Gastrocnemius medialis (tissue), 4 donors: ENCODE results near the gene NGFR. TPM values are rescaled to one million over a fixed set of nuclear protein-coding genes. Genes with fewer than 3 reads are reported as not detected.

Experiments
- ATAC-seq, 2 donors: fragments of 150-250 bp; one replicate each; pipeline ENCODE4 v1.9.1; 2016
- DNase-seq, 2 donors: peaks; one replicate each; pipeline ENCODE4 v3.0.0-alpha.2; 2019
- H3K27ac ChIP-seq, 4 donors: fragments of 200-600 bp; sonication (generic); 1 replicate in 1 of 4; 2 replicates in 3 of 4; pipeline ENCODE4 v1.5.1; 2016 to 2018; ENCODE audit warnings: mild to moderate bottlenecking in 2 of 4, moderate library complexity in 1 of 4
- H3K27me3 ChIP-seq, 3 donors: fragments of 200-600 bp; sonication (generic) in 2 of 3; 1 replicate in 1 of 3; 2 replicates in 2 of 3; pipeline versions ENCODE4 v1.5.1 to v1.6.0; 2016 to 2019; ENCODE audit warnings: mild to moderate bottlenecking in 1 of 3, moderate library complexity in 1 of 3
- H3K36me3 ChIP-seq, 2 donors: fragments of 200-600 bp; sonication (generic) in 1 of 2; one replicate each; pipeline ENCODE4 v1.5.1; 2017 to 2018
- H3K4me1 ChIP-seq, 2 donors: fragments of 200-600 bp; sonication (generic) in 1 of 2; one replicate each; pipeline ENCODE4 v1.5.1; 2016 to 2017; ENCODE audit warnings: mild to moderate bottlenecking in 2 of 2
- H3K4me3 ChIP-seq, 4 donors: fragments of 200-600 bp; sonication (generic) in 3 of 4; 1 replicate in 1 of 4; 2 replicates in 3 of 4; pipeline ENCODE4 v1.5.1; 2016 to 2019; ENCODE audit warnings: mild to moderate bottlenecking in 2 of 4
- H3K9me3 ChIP-seq, 3 donors: fragments of 200-600 bp; sonication (generic) in 2 of 3; 1 replicate in 1 of 3; 2 replicates in 2 of 3; pipeline ENCODE4 v1.5.1; 2016 to 2019
- POLR2A ChIP-seq, 2 donors: fragments of 450-650 bp; IDR thresholded peaks; one replicate each; pipeline ENCODE4 v1.6.1; 2017; ENCODE audit warnings: antibody characterized with exemption in 2 of 2, mild to moderate bottlenecking in 2 of 2, moderate library complexity in 2 of 2
- in situ Hi-C, 4 donors: fragments of 200-750 bp; cut with MboI; loops; one replicate each; pipeline versions ENCODE4 v1.15.0 to v1.8.0; 2017; ENCODE audit warnings: low sequenced_read_pairs in 4 of 4
- intact Hi-C: fragments of 100-400 bp; cut with DNase I; formaldehyde crosslinking; loops from one replicate; pipeline ENCODE4 v1.15.1; 2023; ENCODE audit warnings: low total_unique reads
- total RNA-seq, 4 donors: library from RNA; depleted of rRNA; stranded (reverse); fragments of >200 nt; gene quantifications; one replicate each; pipeline versions ENCODE4 v1.1.0 to v1.2.3, GENCODE V29; 2016
- TF ChIP-seq, protein P1 (sequence below), 5 experiments: fragments of 450-650 bp in 3 of 5; fragments of 200-600 bp in 2 of 5; sonication (generic) in 2 of 5; IDR thresholded peaks in 4 of 5; conservative IDR thresholded peaks in 1 of 5; 1 replicate in 4 of 5; 2 replicates in 1 of 5; pipeline ENCODE4 v1.5.1; 2016 to 2019; ENCODE audit warnings: antibody characterized with exemption in 5 of 5, mild to moderate bottlenecking in 3 of 5, moderate library complexity in 3 of 5

Gene NGFR
- total RNA-seq, 4 donors from 2014 or later = 0.41 to 3.2 (median 1.0) TPM; not detected in 1

DNA sequence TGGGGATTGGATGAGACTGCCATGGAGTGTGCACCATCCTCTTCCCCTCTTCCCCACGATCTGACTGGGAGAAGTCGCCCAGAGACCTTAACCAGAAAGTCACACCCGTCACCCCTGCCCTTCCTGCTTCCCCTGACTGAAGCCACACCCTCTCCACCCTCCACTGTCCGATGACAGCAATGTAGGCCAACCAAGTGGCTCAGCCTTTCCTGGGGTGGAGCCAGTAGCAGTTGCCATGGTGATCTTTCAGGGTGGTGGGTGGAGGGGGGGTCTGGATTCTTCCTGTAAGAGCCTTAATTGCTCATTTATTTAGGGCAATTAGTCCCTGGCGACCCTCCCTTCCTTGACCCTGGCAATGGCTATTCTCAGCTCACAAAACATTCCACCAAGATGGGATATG, 42.9 kb upstream of the NGFR start:
- Histone ChIP-seq H3K27me3 (no peaks in the 10 kb centered on the region), H3K36me3 (no peaks in the 10 kb centered on the region), H3K9me3 (no peaks in the 10 kb centered on the region), H3K27ac (no peak overlapping the region), H3K4me1 (no peaks in the 10 kb centered on the region), H3K4me3 (no peak overlapping the region)
- intact Hi-C loops (no loop called here), in situ Hi-C loops (no loop called here)
- TF ChIP-seq POLR2A (IDR thresholded peaks at IDR 0.05) = no peak
- TF ChIP-seq, protein P1, sequence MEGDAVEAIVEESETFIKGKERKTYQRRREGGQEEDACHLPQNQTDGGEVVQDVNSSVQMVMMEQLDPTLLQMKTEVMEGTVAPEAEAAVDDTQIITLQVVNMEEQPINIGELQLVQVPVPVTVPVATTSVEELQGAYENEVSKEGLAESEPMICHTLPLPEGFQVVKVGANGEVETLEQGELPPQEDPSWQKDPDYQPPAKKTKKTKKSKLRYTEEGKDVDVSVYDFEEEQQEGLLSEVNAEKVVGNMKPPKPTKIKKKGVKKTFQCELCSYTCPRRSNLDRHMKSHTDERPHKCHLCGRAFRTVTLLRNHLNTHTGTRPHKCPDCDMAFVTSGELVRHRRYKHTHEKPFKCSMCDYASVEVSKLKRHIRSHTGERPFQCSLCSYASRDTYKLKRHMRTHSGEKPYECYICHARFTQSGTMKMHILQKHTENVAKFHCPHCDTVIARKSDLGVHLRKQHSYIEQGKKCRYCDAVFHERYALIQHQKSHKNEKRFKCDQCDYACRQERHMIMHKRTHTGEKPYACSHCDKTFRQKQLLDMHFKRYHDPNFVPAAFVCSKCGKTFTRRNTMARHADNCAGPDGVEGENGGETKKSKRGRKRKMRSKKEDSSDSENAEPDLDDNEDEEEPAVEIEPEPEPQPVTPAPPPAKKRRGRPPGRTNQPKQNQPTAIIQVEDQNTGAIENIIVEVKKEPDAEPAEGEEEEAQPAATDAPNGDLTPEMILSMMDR (IDR thresholded peaks at IDR 0.05 in 4 of 5, conservative IDR thresholded peaks at IDR 0.05 in 1 of 5) = no peak
- DNase-seq = no peak
- ATAC-seq = no peak

DNA sequence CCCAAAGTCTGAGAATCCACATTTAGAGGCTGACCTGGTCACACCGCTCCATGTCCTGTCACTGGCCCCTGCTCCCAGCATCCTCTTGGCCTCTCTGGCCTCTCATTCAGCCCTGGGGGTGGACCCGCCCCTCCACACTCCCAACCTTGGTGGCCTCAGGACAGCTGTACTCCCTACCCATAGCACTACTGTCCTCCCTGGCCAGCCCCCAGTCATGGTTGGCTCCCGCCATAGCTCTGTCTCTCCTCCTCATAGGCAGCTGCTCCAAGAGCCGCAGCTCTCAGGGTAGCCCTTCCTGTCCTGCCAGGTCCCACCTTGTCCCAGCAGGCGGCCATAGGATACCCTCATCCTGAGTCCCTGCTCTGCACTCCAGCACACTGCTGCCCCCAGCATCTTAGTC, 42.4 kb upstream of the NGFR start:
- DNase-seq (no peak), ATAC-seq (no peak)
- in situ Hi-C loops (no loop called here), intact Hi-C loops (no loop called here)
- Histone ChIP-seq H3K27ac (no peak overlapping the region), H3K4me1 (no peaks in the 10 kb centered on the region), H3K36me3 (no peaks in the 10 kb centered on the region), H3K9me3 (no peaks in the 10 kb centered on the region), H3K27me3 (no peaks in the 10 kb centered on the region), H3K4me3 (no peak overlapping the region)
- no peak for TF ChIP-seq POLR2A (IDR thresholded peaks at IDR 0.05)
- TF ChIP-seq, protein P1 (IDR thresholded peaks at IDR 0.05 in 4 of 5, conservative IDR thresholded peaks at IDR 0.05 in 1 of 5) = no peak

DNA sequence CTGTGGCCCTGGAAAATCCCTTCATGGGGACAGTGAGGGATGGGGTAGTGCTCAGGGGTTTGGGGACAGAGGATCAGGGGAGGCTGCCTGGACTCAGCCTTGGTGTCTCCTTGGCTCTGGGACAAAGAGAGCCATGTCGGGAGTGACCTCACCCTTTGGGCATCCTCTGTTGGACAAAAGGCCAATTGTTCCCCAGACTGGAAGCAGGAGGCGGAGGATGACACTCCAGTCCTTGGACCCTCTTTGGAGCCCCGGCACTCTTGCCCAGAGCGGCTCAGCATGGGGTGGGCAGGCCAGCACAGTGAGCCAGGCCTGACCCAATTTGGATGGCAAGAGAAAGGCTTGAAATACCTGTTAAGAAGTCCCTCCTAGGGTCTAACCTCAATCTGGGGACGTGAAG, 41.0 kb upstream of the NGFR start:
- DNase-seq (no peak), ATAC-seq (no peak)
- Histone ChIP-seq H3K4me3 (no peak overlapping the region), H3K27ac (no peak overlapping the region), H3K4me1 (no peaks in the 10 kb centered on the region), H3K9me3 (no peaks in the 10 kb centered on the region), H3K27me3 (no peaks in the 10 kb centered on the region), H3K36me3 (no peaks in the 10 kb centered on the region)
- in situ Hi-C loops = no loop called here
- no peak for TF ChIP-seq POLR2A (IDR thresholded peaks at IDR 0.05)
- TF ChIP-seq, protein P1 (IDR thresholded peaks at IDR 0.05 in 4 of 5, conservative IDR thresholded peaks at IDR 0.05 in 1 of 5) = no peak
- intact Hi-C loops = no loop called here

DNA sequence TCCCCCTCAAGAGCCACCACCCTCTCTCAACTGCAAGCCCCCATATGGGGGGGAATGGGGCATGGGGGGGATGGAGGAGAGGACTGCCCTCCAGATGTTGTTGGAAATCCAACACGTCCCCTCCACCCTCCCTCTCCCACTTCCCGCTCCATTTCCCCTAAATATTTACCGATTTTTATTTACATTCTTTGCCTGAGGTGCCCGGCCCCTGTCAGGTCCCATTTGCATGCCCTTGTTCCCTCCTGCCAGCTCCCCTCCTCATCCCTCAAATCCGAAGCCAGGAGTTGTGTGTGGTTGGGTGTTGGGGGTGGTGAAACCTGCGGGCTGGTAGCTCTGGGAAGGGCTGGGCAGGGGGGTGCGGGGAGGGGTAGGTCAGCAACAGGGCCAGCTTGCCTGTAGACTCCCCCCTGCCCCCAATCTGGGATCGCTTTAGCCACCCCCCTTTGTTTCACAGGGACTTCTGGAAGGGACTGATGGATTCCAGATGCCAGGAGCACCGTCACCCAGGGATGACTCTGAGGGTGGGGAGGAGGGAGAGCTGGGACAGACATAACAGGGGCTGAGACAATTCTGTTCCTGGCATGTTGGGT, 39.7 kb upstream of the NGFR start:
- Histone ChIP-seq H3K27ac (no peak overlapping the region), H3K4me1 (no peaks in the 10 kb centered on the region), H3K9me3 (no peaks in the 10 kb centered on the region), H3K36me3 (no peaks in the 10 kb centered on the region), H3K27me3 (no peaks in the 10 kb centered on the region), H3K4me3 (no peak overlapping the region)
- TF ChIP-seq, protein P1 (IDR thresholded peaks at IDR 0.05 in 4 of 5, conservative IDR thresholded peaks at IDR 0.05 in 1 of 5) = no peak
- TF ChIP-seq POLR2A (IDR thresholded peaks at IDR 0.05) = no peak
- DNase-seq (no peak), ATAC-seq (no peak)
- intact Hi-C loops = no loop called here
- in situ Hi-C loops = no loop called here
